ENCODE data around the gene NPW. TPM values are rescaled to one million over a fixed set of nuclear protein-coding genes. Genes with fewer than 3 reads are reported as not detected.

NPW gene
- total and polyA plus RNA-seq, 12 donors: 0.50 to 3.9 (median 1.2) TPM; not detected in 6

DNA sequence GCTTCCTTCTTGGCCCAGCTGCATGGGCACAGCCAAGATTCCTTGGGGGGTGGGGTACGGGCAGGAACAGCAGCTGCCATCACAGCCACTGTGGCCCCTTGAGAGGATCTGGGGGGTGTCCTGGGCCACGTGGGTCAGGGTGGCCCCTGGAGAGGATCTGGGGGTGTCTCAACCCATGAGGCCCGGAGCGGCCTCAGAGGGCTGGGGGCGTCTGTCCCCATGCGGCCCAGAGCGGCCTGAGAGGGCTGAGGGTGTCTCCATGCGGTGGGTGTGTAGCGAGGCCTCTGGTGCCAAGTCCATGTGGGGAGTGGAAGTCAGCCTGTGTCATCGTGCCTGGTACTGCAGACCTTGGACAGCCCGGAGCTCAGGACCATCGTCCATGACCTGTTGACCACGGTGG, 41.9 kb downstream of the NPW start:
- Histone ChIP-seq H3K27me3 (no peaks in the 10 kb centered on the region), H3K36me3 (replicated peaks in 1 of 2) (peaks cover 0 to 72% of the 10 kb centered on the region in 2 donors), H3K4me1 (replicated peaks in 1 of 2) (no peaks in the 10 kb centered on the region), H3K4me3 (no peak overlapping the region), H3K9me3 (replicated peaks in 1 of 3) (no peaks in the 10 kb centered on the region), H3K27ac (no peak overlapping the region)
- no peak for TF ChIP-seq POLR2A (IDR thresholded peaks at IDR 0.05)
- TF ChIP-seq, protein P1, sequence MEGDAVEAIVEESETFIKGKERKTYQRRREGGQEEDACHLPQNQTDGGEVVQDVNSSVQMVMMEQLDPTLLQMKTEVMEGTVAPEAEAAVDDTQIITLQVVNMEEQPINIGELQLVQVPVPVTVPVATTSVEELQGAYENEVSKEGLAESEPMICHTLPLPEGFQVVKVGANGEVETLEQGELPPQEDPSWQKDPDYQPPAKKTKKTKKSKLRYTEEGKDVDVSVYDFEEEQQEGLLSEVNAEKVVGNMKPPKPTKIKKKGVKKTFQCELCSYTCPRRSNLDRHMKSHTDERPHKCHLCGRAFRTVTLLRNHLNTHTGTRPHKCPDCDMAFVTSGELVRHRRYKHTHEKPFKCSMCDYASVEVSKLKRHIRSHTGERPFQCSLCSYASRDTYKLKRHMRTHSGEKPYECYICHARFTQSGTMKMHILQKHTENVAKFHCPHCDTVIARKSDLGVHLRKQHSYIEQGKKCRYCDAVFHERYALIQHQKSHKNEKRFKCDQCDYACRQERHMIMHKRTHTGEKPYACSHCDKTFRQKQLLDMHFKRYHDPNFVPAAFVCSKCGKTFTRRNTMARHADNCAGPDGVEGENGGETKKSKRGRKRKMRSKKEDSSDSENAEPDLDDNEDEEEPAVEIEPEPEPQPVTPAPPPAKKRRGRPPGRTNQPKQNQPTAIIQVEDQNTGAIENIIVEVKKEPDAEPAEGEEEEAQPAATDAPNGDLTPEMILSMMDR (IDR thresholded peaks at IDR 0.05): no peak
- intact Hi-C loops (cut with DNase I): no loop called here
- no peak for DNase-seq
- 89 to 100% (median 91%) methylated on average over 3 to 13 of the region's 13 CpGs for WGBS, 4 donors

GRCh38 chr16:2062801-2063200, 43.2 kb downstream of the NPW start:
- intact Hi-C loops (cut with DNase I): no loop called here
- no peaks in the 10 kb centered on the region for H3K4me1 ChIP-seq (replicated peaks in 1 of 2)
- H3K4me3 ChIP-seq: no peak overlapping the region
- H3K36me3 ChIP-seq (replicated peaks in 1 of 2): peaks cover 0 to 64% of the 10 kb centered on the region in 2 donors
- no peak for DNase-seq
- H3K27me3 ChIP-seq: no peaks in the 10 kb centered on the region
- 95 to 96% (median 96%) methylated on average over 24 to 28 of the region's 28 CpGs; no CpG with 5 or more reads in 1 of the 4 donors for WGBS, 4 donors
- TF ChIP-seq, protein P1 (IDR thresholded peaks at IDR 0.05): no peak
- TF ChIP-seq POLR2A (IDR thresholded peaks at IDR 0.05): no peak
- no peak overlapping the region for H3K27ac ChIP-seq
- no peaks in the 10 kb centered on the region for H3K9me3 ChIP-seq (replicated peaks in 1 of 3)

- Histone ChIP-seq H3K9me3 (replicated peaks in 1 of 3) (no peaks in the 10 kb centered on the region), H3K36me3 (replicated peaks in 1 of 2) (peaks cover 0 to 61% of the 10 kb centered on the region in 2 donors), H3K4me3 (no peak overlapping the region), H3K4me1 (replicated peaks in 1 of 2) (no peaks in the 10 kb centered on the region), H3K27ac (no peak overlapping the region), H3K27me3 (no peaks in the 10 kb centered on the region)
- intact Hi-C loops (cut with DNase I): no loop called here
- 90 to 96% (median 94%) methylated on average over 9 to 25 of the region's 25 CpGs for WGBS, 4 donors
- no peak for TF ChIP-seq POLR2A (IDR thresholded peaks at IDR 0.05)
- TF ChIP-seq, protein P1 (IDR thresholded peaks at IDR 0.05): no peak
- DNase-seq: no peak
Observed at GRCh38 chr16:2063861-2064260, 44.3 kb downstream of the NPW start.

GRCh38 chr16:2064368-2064945, 44.9 kb downstream of the NPW start:
- no peak overlapping the region for H3K27ac ChIP-seq
- no peak for TF ChIP-seq POLR2A (IDR thresholded peaks at IDR 0.05)
- TF ChIP-seq, protein P1 (IDR thresholded peaks at IDR 0.05): no peak
- DNase-seq: no peak
- WGBS, 4 donors: 89 to 97% (median 93%) methylated on average over 4 to 16 of the region's 16 CpGs
- H3K4me1 ChIP-seq (replicated peaks in 1 of 2): no peaks in the 10 kb centered on the region
- H3K27me3 ChIP-seq: no peaks in the 10 kb centered on the region
- no peaks in the 10 kb centered on the region for H3K9me3 ChIP-seq (replicated peaks in 1 of 3)
- H3K4me3 ChIP-seq: no peak overlapping the region
- intact Hi-C loops (cut with DNase I): no loop called here
- H3K36me3 ChIP-seq (replicated peaks in 1 of 2): peaks cover 0 to 61% of the 10 kb centered on the region in 2 donors

Data from adrenal gland (tissue), 12 donors.